ENCODE measurements around the gene CORO1C. TPM values are rescaled to one million over a fixed set of nuclear protein-coding genes. Genes with fewer than 3 reads are reported as not detected.

CORO1C gene
- total and polyA plus RNA-seq, 9 of the 15 experiments (the other 6 are each of a cell fraction or from before 2014, with no cell fraction given) = 55.2 to 280 (median 150) TPM

DNA sequence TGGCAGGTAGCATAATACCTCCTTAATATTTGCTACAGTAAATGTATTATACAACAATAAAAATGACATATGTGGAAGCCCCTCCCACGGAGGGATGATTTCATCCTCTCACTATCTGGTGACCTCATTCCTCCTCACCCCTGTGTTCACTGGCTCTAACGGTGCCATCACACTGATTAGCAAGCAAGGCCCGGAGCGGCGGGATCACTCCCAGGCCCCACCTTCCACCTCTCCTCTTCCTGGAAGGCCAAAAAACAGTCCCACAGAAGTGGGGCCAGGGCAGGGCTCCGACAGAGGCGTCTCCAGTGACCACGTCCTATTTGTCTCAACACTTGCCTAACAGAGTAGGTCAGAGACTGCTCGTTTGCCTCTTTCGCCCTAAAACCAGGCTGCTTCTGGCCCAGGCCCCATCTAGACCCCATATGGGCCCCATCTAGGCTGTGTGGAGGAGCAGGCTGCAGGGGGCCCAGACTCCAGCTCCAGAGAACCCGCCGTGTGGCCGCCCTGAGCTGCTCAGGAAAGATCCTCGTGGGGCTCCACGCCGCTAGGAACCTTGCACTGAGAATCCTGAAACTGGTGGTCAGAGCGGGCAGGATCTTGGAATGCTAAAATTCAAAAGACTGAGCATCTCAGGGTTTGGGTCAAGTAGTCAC lies 101.4 kb downstream of the CORO1C start (continued):
- TF ChIP-seq, protein P1, sequence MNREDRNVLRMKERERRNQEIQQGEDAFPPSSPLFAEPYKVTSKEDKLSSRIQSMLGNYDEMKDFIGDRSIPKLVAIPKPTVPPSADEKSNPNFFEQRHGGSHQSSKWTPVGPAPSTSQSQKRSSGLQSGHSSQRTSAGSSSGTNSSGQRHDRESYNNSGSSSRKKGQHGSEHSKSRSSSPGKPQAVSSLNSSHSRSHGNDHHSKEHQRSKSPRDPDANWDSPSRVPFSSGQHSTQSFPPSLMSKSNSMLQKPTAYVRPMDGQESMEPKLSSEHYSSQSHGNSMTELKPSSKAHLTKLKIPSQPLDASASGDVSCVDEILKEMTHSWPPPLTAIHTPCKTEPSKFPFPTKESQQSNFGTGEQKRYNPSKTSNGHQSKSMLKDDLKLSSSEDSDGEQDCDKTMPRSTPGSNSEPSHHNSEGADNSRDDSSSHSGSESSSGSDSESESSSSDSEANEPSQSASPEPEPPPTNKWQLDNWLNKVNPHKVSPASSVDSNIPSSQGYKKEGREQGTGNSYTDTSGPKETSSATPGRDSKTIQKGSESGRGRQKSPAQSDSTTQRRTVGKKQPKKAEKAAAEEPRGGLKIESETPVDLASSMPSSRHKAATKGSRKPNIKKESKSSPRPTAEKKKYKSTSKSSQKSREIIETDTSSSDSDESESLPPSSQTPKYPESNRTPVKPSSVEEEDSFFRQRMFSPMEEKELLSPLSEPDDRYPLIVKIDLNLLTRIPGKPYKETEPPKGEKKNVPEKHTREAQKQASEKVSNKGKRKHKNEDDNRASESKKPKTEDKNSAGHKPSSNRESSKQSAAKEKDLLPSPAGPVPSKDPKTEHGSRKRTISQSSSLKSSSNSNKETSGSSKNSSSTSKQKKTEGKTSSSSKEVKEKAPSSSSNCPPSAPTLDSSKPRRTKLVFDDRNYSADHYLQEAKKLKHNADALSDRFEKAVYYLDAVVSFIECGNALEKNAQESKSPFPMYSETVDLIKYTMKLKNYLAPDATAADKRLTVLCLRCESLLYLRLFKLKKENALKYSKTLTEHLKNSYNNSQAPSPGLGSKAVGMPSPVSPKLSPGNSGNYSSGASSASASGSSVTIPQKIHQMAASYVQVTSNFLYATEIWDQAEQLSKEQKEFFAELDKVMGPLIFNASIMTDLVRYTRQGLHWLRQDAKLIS (CRISPR knock-in tag; IDR thresholded peaks at IDR 0.05) = no peak; the same call in 1 of the 2 replicates
- TF ChIP-seq ZC3H4 (CRISPR knock-in tag; IDR thresholded peaks at IDR 0.05; ENCODE audit: borderline replicate concordance) (peak; percentile 69; the same call in 1 of the 2 replicates), ZNF408 (CRISPR knock-in tag; IDR thresholded peaks at IDR 0.05; ENCODE audit: low read depth) (no peak), FUS (optimal IDR thresholded peaks at IDR 0.05; ENCODE audit: low read depth, low read length) (no peak), TRIM24 (IDR thresholded peaks at IDR 0.05) (no peak), CTCF (IDR thresholded peaks at IDR 0.05 in 2 of 3, conservative IDR thresholded peaks at IDR 0.05 in 1 of 3; ENCODE audit: insufficient read depth in 2 of 3, low read depth in 1 of 3, low read length in 3 of 3) (no peak), SRSF3 (IDR thresholded peaks at IDR 0.05; ENCODE audit: insufficient read depth, low read length) (peak; percentile 28; the same call in 1 of the 2 replicates), ARID3A (IDR thresholded peaks at IDR 0.05; ENCODE audit: borderline replicate concordance, low read depth, low read length) (peak; percentile 51; the same call in 1 of the 2 replicates), CREB1 (IDR thresholded peaks at IDR 0.05) (peak; percentile 93), CREB1 (CRISPR knock-in tag; IDR thresholded peaks at IDR 0.05) (peak; percentile 66; the same call in 1 of the 2 replicates), RAD21 (CRISPR knock-in tag; conservative IDR thresholded peaks at IDR 0.05 in 1 of 2, IDR thresholded peaks at IDR 0.05 in 1 of 2) (peak in 1 of 2 experiments; percentile 7; a peak in 1 of 4 replicates), PHF20 (IDR thresholded peaks at IDR 0.05; ENCODE audit: partially characterized antibody) (no peak), ILF3 (IDR thresholded peaks at IDR 0.05; ENCODE audit: borderline replicate concordance) (no peak), TSC22D4 (tag; IDR thresholded peaks at IDR 0.05) (no peak), PCBP2 (IDR thresholded peaks at IDR 0.05; ENCODE audit: low read depth, low read length, poor library complexity, severe bottlenecking) (no peak), RB1 (IDR thresholded peaks at IDR 0.05; ENCODE audit: low read depth) (no peak)
